Nephron (organoid): ENCODE measurements around the gene MGARP.
A peak's percentile ranks its signal among the peaks of the same experiment; 100 is the strongest.
"Not testable (repeated sequence)": the region's sequence is repeated elsewhere in the genome, so short reads cannot be mapped to it uniquely, and the experiment has no call there.

ENCODE experiments used
- H3K27ac Mint-ChIP-seq, 3 experiments: 2 replicates each; pipeline ENCODE4 v1.8.0; 2020; ENCODE audit warnings: mixed read lengths in 3 of 3, mild to moderate bottlenecking in 2 of 3, moderate library complexity in 1 of 3
- H3K27me3 Mint-ChIP-seq: 2 replicates; pipeline ENCODE4 v1.8.0; 2021; ENCODE audit warnings: low read depth, mild to moderate bottlenecking, moderate library complexity, mixed read lengths
- H3K36me3 Mint-ChIP-seq: 2 replicates; pipeline ENCODE4 v1.8.0; 2020; ENCODE audit warnings: low read depth, mixed read lengths
- H3K4me1 Mint-ChIP-seq: 2 replicates; pipeline ENCODE4 v1.8.0; 2020; ENCODE audit warnings: mixed read lengths
- H3K4me3 Mint-ChIP-seq, 3 experiments: 2 replicates each; pipeline ENCODE4 v1.8.0; 2020; ENCODE audit warnings: mild to moderate bottlenecking in 3 of 3, mixed read lengths in 3 of 3, moderate library complexity in 2 of 3
- H3K9me3 Mint-ChIP-seq: 2 replicates; pipeline ENCODE4 v1.8.0; 2020; ENCODE audit warnings: mixed read lengths
- TF ChIP-seq, protein P1 (sequence below), 3 experiments: fragments of 200-600 bp; sonication (generic); IDR thresholded peaks; one replicate each; pipeline ENCODE4 v1.5.0; 2021; ENCODE audit warnings: antibody characterized with exemption in 3 of 3; ENCODE audit not compliant: unreplicated experiment in 3 of 3

MGARP gene

DNA sequence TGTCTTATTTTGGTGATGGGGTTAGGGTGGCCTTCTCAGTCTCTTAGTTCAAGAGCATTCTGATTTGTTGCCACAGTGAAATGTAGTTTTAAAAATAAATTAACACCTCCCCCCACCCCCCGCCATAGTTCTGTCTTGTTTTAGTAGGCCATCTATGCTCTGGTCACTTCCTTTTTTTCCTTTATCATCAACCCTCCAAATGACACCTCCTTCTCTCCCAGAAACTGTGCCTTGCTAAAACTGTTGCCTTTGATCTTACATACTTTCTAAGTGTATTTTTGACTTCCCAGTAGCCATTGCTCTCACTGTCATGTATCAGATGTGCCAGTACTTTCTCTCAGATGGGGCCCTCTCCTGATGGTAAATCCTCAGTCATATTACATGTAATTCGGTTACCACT lies 36.7 kb upstream of the MGARP start:
- TF ChIP-seq, protein P1, sequence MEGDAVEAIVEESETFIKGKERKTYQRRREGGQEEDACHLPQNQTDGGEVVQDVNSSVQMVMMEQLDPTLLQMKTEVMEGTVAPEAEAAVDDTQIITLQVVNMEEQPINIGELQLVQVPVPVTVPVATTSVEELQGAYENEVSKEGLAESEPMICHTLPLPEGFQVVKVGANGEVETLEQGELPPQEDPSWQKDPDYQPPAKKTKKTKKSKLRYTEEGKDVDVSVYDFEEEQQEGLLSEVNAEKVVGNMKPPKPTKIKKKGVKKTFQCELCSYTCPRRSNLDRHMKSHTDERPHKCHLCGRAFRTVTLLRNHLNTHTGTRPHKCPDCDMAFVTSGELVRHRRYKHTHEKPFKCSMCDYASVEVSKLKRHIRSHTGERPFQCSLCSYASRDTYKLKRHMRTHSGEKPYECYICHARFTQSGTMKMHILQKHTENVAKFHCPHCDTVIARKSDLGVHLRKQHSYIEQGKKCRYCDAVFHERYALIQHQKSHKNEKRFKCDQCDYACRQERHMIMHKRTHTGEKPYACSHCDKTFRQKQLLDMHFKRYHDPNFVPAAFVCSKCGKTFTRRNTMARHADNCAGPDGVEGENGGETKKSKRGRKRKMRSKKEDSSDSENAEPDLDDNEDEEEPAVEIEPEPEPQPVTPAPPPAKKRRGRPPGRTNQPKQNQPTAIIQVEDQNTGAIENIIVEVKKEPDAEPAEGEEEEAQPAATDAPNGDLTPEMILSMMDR (IDR thresholded peaks at IDR 0.05; ENCODE audit: unreplicated experiment in 3 of 3) = no peak
- Mint-ChIP-seq H3K4me1 (peaks cover 5% of the 10 kb centered on the region), H3K36me3 (peaks cover 55% of the 10 kb centered on the region)

DNA sequence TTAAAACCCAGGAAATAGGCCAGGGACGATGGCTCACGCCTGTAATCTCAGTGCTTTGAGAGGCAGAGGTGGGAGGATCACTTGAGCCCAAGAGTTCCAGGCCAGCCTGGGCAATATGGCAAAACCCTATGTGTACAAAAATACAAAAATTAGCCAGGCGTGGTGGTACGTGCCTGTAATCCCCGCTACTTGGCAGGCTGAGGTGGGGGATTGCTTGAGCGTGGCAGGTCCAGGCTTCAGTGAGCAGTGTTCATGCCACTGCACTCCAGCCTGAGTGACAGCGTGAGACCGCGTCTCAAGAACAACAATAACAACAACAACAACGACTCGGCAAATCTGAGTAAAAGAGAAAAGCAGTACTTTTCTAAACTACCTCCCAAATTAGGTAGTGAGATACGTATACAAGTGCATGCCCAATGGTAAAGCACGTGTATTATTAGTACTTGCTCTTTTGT lies 35.2 kb upstream of the MGARP start:
- Mint-ChIP-seq H3K4me3 (no peak overlapping the region), H3K36me3 (peaks cover 44% of the 10 kb centered on the region), H3K27ac (no peak overlapping the region), H3K4me1 (peaks cover 12% of the 10 kb centered on the region), H3K27me3 (no peaks in the 10 kb centered on the region), H3K9me3 (peaks cover 9% of the 10 kb centered on the region)
- TF ChIP-seq, protein P1 (IDR thresholded peaks at IDR 0.05; ENCODE audit: unreplicated experiment in 3 of 3) = no peak

More for the DNA sequence above, 36.7 kb upstream of the MGARP start:
- Mint-ChIP-seq H3K27ac (no peak overlapping the region), H3K4me3 (no peak overlapping the region), H3K9me3 (peaks cover 10% of the 10 kb centered on the region), H3K27me3 (no peaks in the 10 kb centered on the region)

DNA sequence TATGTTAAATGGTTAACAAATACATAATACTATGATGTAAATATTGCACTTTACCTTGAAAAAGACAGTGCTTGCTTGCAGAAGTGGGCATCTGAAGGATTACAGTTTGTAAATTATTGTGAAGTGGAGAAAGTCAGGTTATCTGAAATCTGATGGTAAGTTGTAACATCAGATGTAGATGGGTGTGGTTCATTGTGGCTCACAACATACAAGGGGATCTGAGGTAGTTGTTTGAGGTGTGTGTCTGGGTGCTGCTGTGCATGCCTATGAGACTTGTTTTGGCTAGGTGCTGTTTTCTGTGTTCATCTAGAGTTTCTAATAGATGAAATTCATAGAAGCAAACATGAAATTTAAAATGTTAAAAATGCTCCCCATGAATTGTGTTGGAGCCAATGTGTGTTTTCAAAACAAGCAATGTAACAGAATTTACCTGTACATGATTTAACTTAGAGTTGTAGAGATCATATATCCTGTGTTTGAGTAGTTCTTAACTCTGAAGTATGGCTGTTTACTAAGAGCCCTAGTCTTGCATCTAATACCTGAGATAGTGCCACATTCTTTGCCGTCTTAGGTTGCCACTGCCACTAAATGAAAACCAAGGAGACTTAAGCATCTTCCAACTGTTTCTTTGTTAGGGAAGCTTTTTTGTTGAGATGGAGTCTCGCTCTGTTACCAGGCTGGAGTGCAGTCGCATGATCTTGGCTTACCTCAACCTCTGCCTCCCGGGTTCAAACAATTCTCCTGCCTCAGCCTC lies 34.2 kb upstream of the MGARP start:
- H3K4me3 Mint-ChIP-seq = no peak overlapping the region
- peaks cover 9% of the 10 kb centered on the region for H3K9me3 Mint-ChIP-seq
- TF ChIP-seq, protein P1 (IDR thresholded peaks at IDR 0.05; ENCODE audit: unreplicated experiment in 3 of 3) = no peak
- H3K27me3 Mint-ChIP-seq = no peaks in the 10 kb centered on the region
- H3K36me3 Mint-ChIP-seq = peaks cover 40% of the 10 kb centered on the region
- peaks cover 12% of the 10 kb centered on the region for H3K4me1 Mint-ChIP-seq
- H3K27ac Mint-ChIP-seq = peak overlapping the region in 2 of 3 experiments; percentile 25 to 52

DNA sequence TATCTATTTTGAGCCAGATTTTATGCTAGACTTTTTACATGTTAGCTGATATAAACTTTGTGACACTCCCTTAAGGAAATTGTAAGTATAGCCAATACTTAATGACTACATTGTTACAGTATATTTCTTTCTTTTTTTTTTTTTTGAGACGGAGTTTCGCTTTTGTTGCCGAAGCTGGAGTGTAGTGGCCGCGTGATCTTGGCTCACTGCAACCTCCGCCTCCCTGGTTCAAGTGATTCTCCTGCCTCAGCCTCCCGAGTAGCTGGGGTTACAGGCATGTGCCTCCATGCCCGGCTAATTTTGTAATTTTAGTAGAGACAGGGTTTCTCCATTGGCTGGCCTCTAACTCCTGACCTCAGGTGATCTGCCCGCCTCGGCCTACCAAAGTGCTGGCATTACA lies 33.4 kb upstream of the MGARP start:
- not testable (repeated sequence) for H3K4me3 Mint-ChIP-seq, H3K9me3 Mint-ChIP-seq, H3K27me3 Mint-ChIP-seq
- peaks cover 12% of the 10 kb centered on the region for H3K4me1 Mint-ChIP-seq
- H3K27ac Mint-ChIP-seq = peak overlapping the region in 1 of 3 experiments; percentile 68
- peaks cover 42% of the 10 kb centered on the region for H3K36me3 Mint-ChIP-seq

DNA sequence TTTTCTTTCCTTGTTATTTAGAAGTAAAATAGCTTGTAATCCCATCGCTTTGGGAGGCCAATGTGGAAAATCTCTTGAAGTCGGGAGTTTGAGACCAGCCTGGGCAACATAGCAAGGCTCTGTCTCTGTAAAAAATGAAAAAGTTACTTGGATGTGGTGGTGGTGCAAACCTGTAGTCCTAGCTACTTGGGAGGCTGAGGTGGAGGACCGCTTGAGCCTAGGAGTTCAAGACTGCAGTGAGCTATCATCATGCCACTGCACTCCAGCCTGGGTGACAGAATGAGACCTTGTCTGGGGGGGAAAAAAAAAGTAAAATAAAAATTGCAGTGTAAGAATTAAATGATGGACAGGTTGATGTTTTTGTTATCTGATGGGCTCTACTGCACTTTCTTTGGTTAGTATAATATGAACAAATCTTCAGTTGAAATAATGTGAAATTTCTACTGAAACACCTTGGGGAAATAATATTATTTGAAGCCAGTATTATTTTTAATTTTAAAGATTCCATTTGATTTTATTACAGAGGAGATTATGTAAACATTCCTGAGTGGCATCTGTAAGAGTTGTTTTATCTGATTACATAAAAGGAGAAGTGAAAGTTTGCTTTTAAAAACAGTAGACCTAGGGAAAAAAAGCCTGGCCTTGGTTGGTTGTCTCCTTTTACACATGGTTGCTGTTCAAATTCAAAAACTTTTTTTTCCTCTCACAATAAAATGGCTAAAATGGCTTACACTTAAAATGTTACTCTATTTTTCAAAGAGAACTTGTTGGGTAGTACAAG lies 32.7 kb upstream of the MGARP start:
- peaks cover 9% of the 10 kb centered on the region for H3K9me3 Mint-ChIP-seq
- H3K27ac Mint-ChIP-seq = peak overlapping the region in 2 of 3 experiments; percentile 21 to 68
- H3K4me1 Mint-ChIP-seq = peaks cover 12% of the 10 kb centered on the region
- TF ChIP-seq, protein P1 (IDR thresholded peaks at IDR 0.05; ENCODE audit: unreplicated experiment in 3 of 3) = no peak
- peaks cover 38% of the 10 kb centered on the region for H3K36me3 Mint-ChIP-seq
- no peaks in the 10 kb centered on the region for H3K27me3 Mint-ChIP-seq
- H3K4me3 Mint-ChIP-seq = no peak overlapping the region

DNA sequence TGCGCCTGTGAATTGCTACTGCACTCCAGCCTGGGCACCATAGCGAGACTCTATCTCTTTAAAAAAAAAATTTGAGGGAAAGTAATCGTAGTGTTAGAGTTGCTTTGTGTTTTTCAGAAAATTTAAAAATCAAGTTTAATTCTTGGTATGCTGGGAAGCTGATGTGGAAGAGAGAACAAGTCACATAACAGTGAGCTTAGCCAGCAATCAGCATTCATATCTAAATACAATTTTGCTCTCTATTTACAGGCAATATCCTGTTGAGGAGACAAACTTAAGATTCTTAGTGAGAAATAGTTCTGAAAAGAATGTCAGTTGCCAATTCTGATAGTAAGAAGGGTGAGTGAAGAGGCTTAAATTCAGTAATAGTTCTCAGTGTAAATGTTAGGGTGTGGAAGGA lies 31.9 kb upstream of the MGARP start:
- Mint-ChIP-seq H3K4me1 (peaks cover 12% of the 10 kb centered on the region), H3K36me3 (peaks cover 34% of the 10 kb centered on the region), H3K27me3 (no peaks in the 10 kb centered on the region), H3K27ac (peak overlapping the region; percentile 8 to 34 (median 11)), H3K9me3 (peaks cover 8% of the 10 kb centered on the region), H3K4me3 (no peak overlapping the region)
- TF ChIP-seq, protein P1 (IDR thresholded peaks at IDR 0.05; ENCODE audit: unreplicated experiment in 3 of 3) = no peak
